ES-I3 (cell line): ENCODE data around the gene SERHL2.
A peak's percentile ranks its signal among the peaks of the same experiment; 100 is the strongest.
"Not testable (repeated sequence)": the region's sequence is repeated elsewhere in the genome, so short reads cannot be mapped to it uniquely, and the experiment has no call there.

Source experiments
- H3K36me3 ChIP-seq: 2 replicates; pipeline ENCODE4 v1.6.1; 2013; ENCODE audit warnings: mild to moderate bottlenecking, low read length, control low read depth, moderate library complexity; ENCODE audit not compliant: insufficient read depth
- H3K4me1 ChIP-seq: 2 replicates; pipeline ENCODE4 v1.6.1; 2013; ENCODE audit warnings: mild to moderate bottlenecking, control low read depth, low read length; ENCODE audit not compliant: insufficient read depth
- H3K9ac ChIP-seq: 2 replicates; pipeline ENCODE4 v1.6.1; 2013; ENCODE audit warnings: low read depth, mild to moderate bottlenecking, low read length, moderate library complexity
- H3K9me3 ChIP-seq: 2 replicates; pipeline ENCODE4 v1.6.1; 2013; ENCODE audit warnings: mild to moderate bottlenecking, low read length, moderate library complexity; ENCODE audit not compliant: control insufficient read depth, insufficient read depth

The SERHL2 gene

GRCh38 chr22:42614312-42615091 lies 60.7 kb downstream of the SERHL2 start, which contains the start of gene POLDIP3:
TSS of gene POLDIP3 (minus strand) at chr22:42614883. CDS start at chr22:42614857, 26 bp downstream.
- H3K36me3 ChIP-seq: 0 out of 2 replicates have a peak, but pooled peaks cover 3% of the 10 kb centered on the region
- H3K4me1 ChIP-seq: peaks cover 22% of the 10 kb centered on the region; the same call in 1 of the 2 replicates
- H3K9me3 ChIP-seq: no peaks in the 10 kb centered on the region
- H3K9ac ChIP-seq: peak within 1 kb of the TSS; percentile 93

- Histone ChIP-seq H3K36me3 (0 out of 2 replicates have a peak, but pooled peaks cover 3% of the 10 kb centered on the region), H3K9me3 (no peaks in the 10 kb centered on the region), H3K9ac (peak overlapping the region; percentile 93), H3K4me1 (peaks cover 22% of the 10 kb centered on the region; the same call in 1 of the 2 replicates)
Observed at GRCh38 chr22:42615092-42615859, 61.5 kb downstream of the SERHL2 start.

- H3K9me3 ChIP-seq, H3K36me3 ChIP-seq: not testable (repeated sequence)
- peaks cover 17% of the 10 kb centered on the region; the same call in 1 of the 2 replicates for H3K4me1 ChIP-seq
- peak overlapping the region; percentile 93; the same call in 1 of the 2 replicates for H3K9ac ChIP-seq
Observed at GRCh38 chr22:42615860-42616175, 62.1 kb downstream of the SERHL2 start.

- Histone ChIP-seq H3K9me3 (no peaks in the 10 kb centered on the region), H3K9ac (no peak overlapping the region; the same call in 1 of the 2 replicates), H3K36me3 (no peaks in the 10 kb centered on the region), H3K4me1 (peaks cover 13% of the 10 kb centered on the region; the same call in 1 of the 2 replicates)
Observed at GRCh38 chr22:42617155-42617983, 63.6 kb downstream of the SERHL2 start.

DNA sequence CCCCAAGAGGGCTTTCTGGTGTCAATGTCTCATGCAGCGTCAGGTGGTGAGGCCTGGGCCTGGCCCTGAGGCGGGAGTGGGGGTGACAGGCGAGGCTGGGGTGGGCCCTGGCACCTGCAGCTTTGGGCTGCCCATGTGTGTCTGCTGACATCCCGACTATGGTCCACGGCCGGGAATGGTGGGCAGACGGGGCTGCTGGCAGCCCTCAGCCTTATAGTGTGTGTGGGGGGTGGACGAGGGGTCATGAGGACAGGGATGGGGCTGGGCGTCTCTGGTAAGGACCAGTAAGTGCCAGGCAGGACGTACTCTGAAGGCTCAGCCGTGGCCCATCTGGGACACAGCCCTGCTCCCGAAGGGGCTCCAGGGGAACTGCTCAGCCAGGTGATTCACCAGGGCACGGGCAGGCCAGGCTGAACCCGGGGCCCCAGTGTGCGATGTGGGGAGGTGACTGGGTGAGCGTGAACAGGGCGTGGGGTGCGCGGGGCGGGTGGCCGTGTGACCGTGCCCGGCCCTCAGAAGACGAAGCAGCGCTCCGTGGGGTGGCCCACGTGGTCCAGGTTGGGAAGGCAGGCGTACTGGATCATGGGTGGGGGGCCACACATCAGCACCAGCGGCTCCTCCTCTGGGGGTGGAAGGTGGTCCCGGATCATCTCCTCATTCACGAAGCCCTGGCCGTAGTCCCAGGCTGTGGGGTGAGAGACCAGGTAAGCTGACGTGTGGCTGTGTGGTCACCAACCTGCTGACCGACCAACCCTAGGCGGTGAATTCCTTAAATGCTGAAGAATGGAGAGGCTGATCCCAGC lies 65.7 kb downstream of the SERHL2 start:
- Histone ChIP-seq H3K9me3 (no peaks in the 10 kb centered on the region), H3K4me1 (peaks cover 11% of the 10 kb centered on the region; the same call in 1 of the 2 replicates), H3K9ac (no peak overlapping the region), H3K36me3 (peaks cover 3% of the 10 kb centered on the region; the same call in 1 of the 2 replicates)

DNA sequence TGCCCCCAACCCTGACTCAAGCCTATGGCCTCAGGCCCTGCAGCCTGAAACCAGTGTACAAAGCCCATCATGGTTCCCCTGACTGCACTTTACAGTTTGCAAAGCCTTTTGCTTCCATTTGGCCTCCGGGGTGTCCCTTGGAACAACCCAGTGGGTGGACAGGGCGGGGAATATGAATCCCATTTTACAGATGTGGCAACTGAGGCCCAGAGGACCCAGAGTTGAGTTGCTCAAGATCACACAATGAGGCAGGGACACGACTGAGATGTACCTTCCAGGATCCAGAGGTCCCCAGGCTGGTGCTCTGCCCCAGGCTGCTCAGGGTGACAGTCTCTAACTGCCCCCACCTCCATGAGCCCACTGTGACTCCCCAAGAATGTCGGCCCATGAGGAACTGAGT lies 66.3 kb downstream of the SERHL2 start:
- Histone ChIP-seq H3K36me3 (peaks cover 3% of the 10 kb centered on the region; the same call in 1 of the 2 replicates), H3K9me3 (no peaks in the 10 kb centered on the region), H3K4me1 (peaks cover 11% of the 10 kb centered on the region; the same call in 1 of the 2 replicates), H3K9ac (no peak overlapping the region)

GRCh38 chr22:42621505-42622002 lies 67.8 kb downstream of the SERHL2 start:
- Histone ChIP-seq H3K9me3 (no peaks in the 10 kb centered on the region), H3K4me1 (peaks cover 8% of the 10 kb centered on the region; the same call in 1 of the 2 replicates), H3K9ac (no peak overlapping the region), H3K36me3 (peaks cover 3% of the 10 kb centered on the region; the same call in 1 of the 2 replicates)

DNA sequence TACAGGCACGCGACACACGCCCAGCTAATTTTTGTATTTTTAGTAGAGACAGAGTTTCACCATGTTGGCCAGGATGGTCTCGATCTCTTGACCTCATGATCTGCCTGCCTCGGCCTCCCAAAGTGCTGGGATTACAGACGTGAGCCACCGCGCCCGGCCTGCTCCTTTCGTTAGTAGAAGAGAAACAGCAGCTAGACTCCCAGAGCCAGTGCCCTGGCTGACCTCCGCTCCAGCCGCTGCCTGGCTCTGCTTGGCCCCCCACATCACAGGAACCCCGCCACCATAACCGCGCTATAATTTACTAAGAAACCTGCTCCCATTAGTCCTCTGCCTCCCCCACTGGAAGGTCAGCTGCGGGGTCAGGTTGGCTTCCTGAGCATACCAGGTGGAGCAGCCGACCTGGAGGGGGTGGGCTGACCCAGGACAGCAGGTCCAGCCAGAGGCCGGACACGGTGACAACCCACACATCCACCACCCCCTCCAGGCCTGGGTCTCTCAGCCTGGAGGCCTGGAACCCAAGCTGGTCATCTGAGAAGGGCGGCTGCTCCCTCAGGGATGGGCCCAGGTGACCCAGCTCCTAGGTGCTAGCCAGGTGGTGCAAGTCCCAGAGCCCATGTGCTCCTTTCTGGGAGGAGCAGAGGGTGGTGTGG lies 68.4 kb downstream of the SERHL2 start:
- Histone ChIP-seq H3K9me3 (no peaks in the 10 kb centered on the region), H3K36me3 (peaks cover 3% of the 10 kb centered on the region; the same call in 1 of the 2 replicates), H3K4me1 (peaks cover 8% of the 10 kb centered on the region; the same call in 1 of the 2 replicates), H3K9ac (no peak overlapping the region)

DNA sequence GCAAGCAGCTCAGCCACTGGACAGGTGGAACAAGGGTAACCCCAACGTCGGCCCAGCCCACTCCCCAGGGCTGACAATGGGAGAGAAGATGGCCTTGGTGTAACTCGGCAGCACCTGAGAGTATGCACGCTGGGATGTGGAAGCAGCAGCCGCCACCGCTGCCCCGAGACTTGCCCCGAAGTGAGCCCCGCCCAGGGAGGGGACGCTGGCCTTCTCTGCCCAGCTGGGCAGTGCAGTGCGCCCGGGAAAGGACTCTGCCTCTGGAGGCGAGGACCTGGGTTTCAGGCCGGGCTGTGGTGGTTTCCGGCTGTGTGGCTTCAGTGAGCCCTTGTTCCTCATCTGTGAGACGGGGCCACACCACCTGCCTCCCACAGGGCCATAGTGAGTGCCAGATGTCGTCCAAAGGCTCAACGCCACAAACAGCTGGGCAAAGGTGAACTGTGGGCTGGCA lies 69.6 kb downstream of the SERHL2 start:
- H3K36me3 ChIP-seq: peaks cover 3% of the 10 kb centered on the region; the same call in 1 of the 2 replicates
- no peaks in the 10 kb centered on the region for H3K9me3 ChIP-seq
- no peak overlapping the region for H3K9ac ChIP-seq
- no peaks in the 10 kb centered on the region for H3K4me1 ChIP-seq
